Measurements from ENCODE around the gene C19orf12.

The C19orf12 gene

GRCh38 chr19:29694669-29695627 lies 20.1 kb downstream of the C19orf12 start:
- DNase-seq = peak; percentile 82

- no peak for DNase-seq
These were observed 20.9 kb downstream of the C19orf12 start for GRCh38 chr19:29694161-29694560.

- peak; percentile 85 for DNase-seq
These were observed 24.2 kb downstream of the C19orf12 start for GRCh38 chr19:29690842-29691241.

GRCh38 chr19:29687897-29688728 lies 26.9 kb downstream of the C19orf12 start:
- DNase-seq = peak; percentile 39

- DNase-seq = peak; percentile 61
These were observed 27.7 kb downstream of the C19orf12 start for GRCh38 chr19:29687244-29687896.

- DNase-seq = no peak
These were observed 28.7 kb downstream of the C19orf12 start for GRCh38 chr19:29686285-29686805.

- DNase-seq = no peak
These were observed 29.7 kb downstream of the C19orf12 start for GRCh38 chr19:29685326-29685725.

GRCh38 chr19:29683009-29683408 lies 32.1 kb downstream of the C19orf12 start:
- no peak for DNase-seq

GRCh38 chr19:29682236-29682895 lies 32.7 kb downstream of the C19orf12 start:
- DNase-seq = no peak

- no peak for DNase-seq
These were observed 33.4 kb downstream of the C19orf12 start for GRCh38 chr19:29681422-29682235.

GRCh38 chr19:29680937-29681336 lies 34.1 kb downstream of the C19orf12 start:
- DNase-seq = no peak

- peak; percentile 94 for DNase-seq
These were observed 34.6 kb downstream of the C19orf12 start for GRCh38 chr19:29680447-29680846.

- no peak for DNase-seq
These were observed 35.4 kb downstream of the C19orf12 start for GRCh38 chr19:29679598-29680210.

GRCh38 chr19:29678484-29679106 lies 36.5 kb downstream of the C19orf12 start:
- no peak for DNase-seq

- no peak for DNase-seq
These were observed 37.9 kb downstream of the C19orf12 start for GRCh38 chr19:29677001-29677817.

- no peak for DNase-seq
These were observed 38.5 kb downstream of the C19orf12 start for GRCh38 chr19:29676586-29676985.

- DNase-seq = no peak
These were observed 39.3 kb downstream of the C19orf12 start for GRCh38 chr19:29675650-29676186.

GRCh38 chr19:29675120-29675649 lies 39.9 kb downstream of the C19orf12 start:
- DNase-seq = no peak

Data from activated CD4-positive, alpha-beta T cell treated with anti-CD3 and anti-CD28 coated beads, Interleukin-10, Interleukin-2, amounts not matched to agents 100 ng/mL and 50 ng/mL, durations not matched to agents 16 hours and 8 hours (primary cell).